Measurements from ENCODE around the gene KCNN4.
"Not testable (repeated sequence)": the region's sequence is repeated elsewhere in the genome, so short reads cannot be mapped to it uniquely, and the experiment has no call there.

- not testable (repeated sequence) for TF ChIP-seq PKNOX1 (IDR thresholded peaks at IDR 0.05); ATF3 (IDR thresholded peaks at IDR 0.05; ENCODE audit: borderline replicate concordance, extremely low read depth, low read depth, low read length); SMAD1 (IDR thresholded peaks at IDR 0.05; ENCODE audit: low read depth, partially characterized antibody); ZNF687 (IDR thresholded peaks at IDR 0.05); RAD21 (IDR thresholded peaks at IDR 0.05; ENCODE audit: insufficient read depth, low read depth, low read length); SMC3 (IDR thresholded peaks at IDR 0.05; ENCODE audit: borderline replicate concordance, low read length); TCF7 (IDR thresholded peaks at IDR 0.05; ENCODE audit: borderline replicate concordance); PML (IDR thresholded peaks at IDR 0.05; ENCODE audit: low read length); BCLAF1 (IDR thresholded peaks at IDR 0.05); CTCF (IDR thresholded peaks at IDR 0.05 in 2 of 3, conservative IDR thresholded peaks at IDR 0.05 in 1 of 3; ENCODE audit: control insufficient read depth in 2 of 3, extremely low read depth in 1 of 3, insufficient read depth in 1 of 3, low read depth in 3 of 3, low read length in 3 of 3); NFYB (IDR thresholded peaks at IDR 0.05; ENCODE audit: insufficient read depth, low read depth, low read length)
Measured at GRCh38 chr19:43764684-43765083, 16.1 kb downstream of the KCNN4 start.
